GM12878 (cell line): ENCODE results near the gene CCL3. TPM values are rescaled to one million over a fixed set of nuclear protein-coding genes. Genes with fewer than 3 reads are reported as not detected.
"Not testable (repeated sequence)": the region's sequence is repeated elsewhere in the genome, so short reads cannot be mapped to it uniquely, and the experiment has no call there.

Source experiments
- ATAC-seq: fragments of 200-7000 bp; cut with Tn5 transposase; 3 replicates; pipeline ENCODE4 v1.9.1; 2020; ENCODE audit warnings: mild to moderate bottlenecking, moderate library complexity
- BruUV-seq: library from RNA; stranded (reverse); fragments of 400-500 nt; replicated peaks from 2 replicates; lab custom pipeline; 2021; lab: Mats Ljungman, UMichigan
- CTCF ChIA-PET: fragments of 300-600 bp; sonication (Branson Sonifier 250); formaldehyde crosslinking; extraction: SDS; loops from one replicate; lab custom pipeline; 2021; ENCODE audit warnings: inconsistent platforms; lab: Yijun Ruan, JAX
- POLR2A ChIA-PET: fragments of 350-600 bp; formaldehyde crosslinking; extraction: SDS; loops from one replicate; lab custom pipeline; 2021; ENCODE audit warnings: inconsistent platforms; lab: Charles Lee
- RAD21 ChIA-PET: fragments of 300-600 bp; sonication (Branson Sonifier 250); formaldehyde crosslinking; loops from one replicate; lab custom pipeline; 2023; ENCODE audit warnings: antibody characterized with exemption; ENCODE audit not compliant: unreplicated experiment; lab: Charles Lee
- SMC1A ChIA-PET: fragments of 300-600 bp; sonication (Branson Sonifier 250); formaldehyde crosslinking; loops from one replicate; lab custom pipeline; 2023; ENCODE audit not compliant: unreplicated experiment, uncharacterized antibody; lab: Charles Lee
- DNase-seq: peaks from one replicate; pipeline ENCODE4 v3.0.0-alpha.2; 2011; ENCODE audit warnings: low read depth, low spot score
- FAIRE-seq: peaks from 3 replicates; lab custom pipeline; 2011; peaks lifted over from hg19 to GRCh38; lab: Jason Lieb, UNC
- H2AFZ ChIP-seq: 2 replicates; pipeline ENCODE4 v1.6.0; 2011; ENCODE audit warnings: low read depth, low read length, control low read depth; ENCODE audit not compliant: control insufficient read depth
- H3K27ac ChIP-seq: 2 replicates; pipeline ENCODE4 v1.5.1; 2011; ENCODE audit warnings: control low read depth; ENCODE audit not compliant: control insufficient read depth, insufficient read depth
- H3K27me3 ChIP-seq, 2 experiments: replicated peaks in 1 of 2; 2 replicates each; pipeline versions ENCODE4 v1.6.0 to v1.6.1; 2011; ENCODE audit warnings: low read length in 1 of 2; ENCODE audit not compliant: control insufficient read depth in 2 of 2, insufficient read depth in 2 of 2
- H3K36me3 ChIP-seq, 2 experiments: 2 replicates each; pipeline ENCODE4 v1.5.1; 2011; ENCODE audit warnings: low read length in 1 of 2; ENCODE audit not compliant: control insufficient read depth in 2 of 2, insufficient read depth in 2 of 2
- H3K4me1 ChIP-seq: 2 replicates; pipeline ENCODE4 v1.6.1; 2011; ENCODE audit warnings: mild to moderate bottlenecking, low read length, moderate library complexity, mixed read lengths; ENCODE audit not compliant: control insufficient read depth, insufficient read depth
- H3K4me2 ChIP-seq: 2 replicates; pipeline ENCODE4 v1.6.0; 2011; ENCODE audit warnings: control low read depth; ENCODE audit not compliant: control insufficient read depth, insufficient read depth
- H3K4me3 ChIP-seq: fragments of 200-600 bp; sonication (generic); 2 replicates; pipeline ENCODE4 v1.5.1; 2016
- H3K79me2 ChIP-seq: 2 replicates; pipeline ENCODE4 v1.6.0; 2011; ENCODE audit warnings: low read length; ENCODE audit not compliant: control insufficient read depth, insufficient read depth
- H3K9ac ChIP-seq: 2 replicates; pipeline ENCODE4 v1.8.0; 2011; ENCODE audit warnings: low read length, control low read depth, mixed read lengths; ENCODE audit not compliant: control insufficient read depth, insufficient read depth
- H3K9me3 ChIP-seq: replicated peaks from 3 replicates; pipeline ENCODE4 v1.5.1; 2011; ENCODE audit warnings: mild to moderate bottlenecking, low read length; ENCODE audit not compliant: control insufficient read depth, insufficient read depth
- H4K20me1 ChIP-seq: 2 replicates; pipeline ENCODE4 v1.6.0; 2011; ENCODE audit not compliant: control insufficient read depth, insufficient read depth
- MLLT1 ChIP-seq: fragments of 450-650 bp; IDR thresholded peaks from 2 replicates; pipeline ENCODE4 v1.6.1; 2016; ENCODE audit warnings: mild to moderate bottlenecking
- WGBS: methylation state at CpG from one replicate; pipeline ENCODE4 v1.1.6; 2016; ENCODE audit warnings: low lambda C conversion rate; ENCODE audit not compliant: insufficient replicate concordance, insufficient coverage; ENCODE audit errors: missing lambda C conversion rate; 5-methylcytosine and 5-hydroxymethylcytosine counted together
- in situ Hi-C: fragments of 300-500 bp; cut with MboI; formaldehyde crosslinking; loops from 9 replicates; pipeline ENCODE4 v1.14.3; 2018; ENCODE audit warnings: mixed read lengths
- intact Hi-C: fragments of 100-400 bp; cut with micrococcal nuclease; formaldehyde crosslinking; loops from one replicate; pipeline ENCODE4 v1.14.2; 2022; ENCODE audit not compliant: unreplicated experiment
- polyA plus RNA-seq, 11 experiments: library from polyadenylated mRNA; depleted of rRNA in 4 of 11; unstranded in 6 of 11; stranded (reverse) in 5 of 11; fragments of >200 nt; fragmentation: Nextera tagmentation in 4 of 11; fragmentation: Illumina TruSeq in 1 of 11; extraction: Ambion mirVana in 4 of 11; extraction: Trizol in 1 of 11; gene quantifications; 1 replicate in 1 of 11; 2 replicates in 10 of 11; pipeline versions ENCODE4 v1.2.1 to v1.2.3, GENCODE V29; 2011 to 2016; ENCODE audit warnings: inconsistent platforms in 2 of 11, missing spikeins in 2 of 11, low read depth in 1 of 11
- total RNA-seq, 4 experiments: library from RNA; depleted of rRNA in 3 of 4; stranded (reverse); fragments of >200 nt in 3 of 4; fragmentation: Illumina TruSeq in 1 of 4; extraction: Trizol in 1 of 4; gene quantifications; 2 replicates each; pipeline versions ENCODE4 v1.2.1 to v1.2.3, GENCODE V29; 2013 to 2021
- TF ChIP-seq, protein P1 (sequence below): fragments of 450-650 bp; IDR thresholded peaks from 2 replicates; pipeline ENCODE4 v1.6.1; 2017; ENCODE audit warnings: mild to moderate bottlenecking, moderate library complexity

Gene CCL3
- total and polyA plus RNA-seq, 10 of the 15 experiments (the other 5 are each of a cell fraction or from before 2014, with no cell fraction given), result 96.5 to 1,488 (median 199) TPM

DNA sequence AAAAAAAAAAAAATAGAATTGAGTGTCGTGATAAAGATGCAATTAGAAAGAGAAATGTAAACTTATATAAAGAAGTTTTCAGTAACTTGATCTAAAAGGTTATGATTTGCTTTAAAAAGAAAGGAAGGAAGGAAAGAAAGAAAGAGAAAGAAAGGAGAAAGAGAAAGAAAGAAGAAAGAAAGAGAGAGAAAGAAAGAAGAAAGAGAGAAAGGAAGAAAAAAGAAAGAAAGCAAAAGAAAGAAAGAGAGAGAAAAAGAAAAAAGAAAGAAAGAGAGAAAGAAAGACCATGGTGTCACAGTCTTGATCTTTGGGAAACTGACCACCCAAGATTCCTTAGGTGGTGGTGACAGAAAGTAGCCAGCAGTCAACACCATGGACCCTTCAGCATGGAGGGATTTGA lies 4.3 kb upstream of the CCL3 start:
- Histone ChIP-seq H3K4me3 (no peak overlapping the region), H3K27me3 (no peaks in the 10 kb centered on the region), H3K79me2 (no peaks in the 10 kb centered on the region), H2AFZ (no peak overlapping the region), H4K20me1 (no peaks in the 10 kb centered on the region), H3K4me1 (peaks cover 41% of the 10 kb centered on the region), H3K9me3 (no peaks in the 10 kb centered on the region), H3K9ac (no peak overlapping the region), H3K27ac (no peak overlapping the region), H3K36me3 (no peaks in the 10 kb centered on the region), H3K4me2 (no peak overlapping the region)
- SMC1A ChIA-PET, result no interaction called here
- ATAC-seq, result no peak
- intact Hi-C loops, result loop anchor here (5.0 kb wide), 1 partner anchor 38 kb away; no protein-coding TSS in a partner anchor
- CTCF ChIA-PET, result no interaction called here
- in situ Hi-C loops, result no loop called here
- no peak for DNase-seq
- WGBS, result 100% methylated on average over 1 of the region's 1 CpG
- POLR2A ChIA-PET, result no interaction called here
- BruUV-seq, result no TSS peak
- TF ChIP-seq, protein P1, sequence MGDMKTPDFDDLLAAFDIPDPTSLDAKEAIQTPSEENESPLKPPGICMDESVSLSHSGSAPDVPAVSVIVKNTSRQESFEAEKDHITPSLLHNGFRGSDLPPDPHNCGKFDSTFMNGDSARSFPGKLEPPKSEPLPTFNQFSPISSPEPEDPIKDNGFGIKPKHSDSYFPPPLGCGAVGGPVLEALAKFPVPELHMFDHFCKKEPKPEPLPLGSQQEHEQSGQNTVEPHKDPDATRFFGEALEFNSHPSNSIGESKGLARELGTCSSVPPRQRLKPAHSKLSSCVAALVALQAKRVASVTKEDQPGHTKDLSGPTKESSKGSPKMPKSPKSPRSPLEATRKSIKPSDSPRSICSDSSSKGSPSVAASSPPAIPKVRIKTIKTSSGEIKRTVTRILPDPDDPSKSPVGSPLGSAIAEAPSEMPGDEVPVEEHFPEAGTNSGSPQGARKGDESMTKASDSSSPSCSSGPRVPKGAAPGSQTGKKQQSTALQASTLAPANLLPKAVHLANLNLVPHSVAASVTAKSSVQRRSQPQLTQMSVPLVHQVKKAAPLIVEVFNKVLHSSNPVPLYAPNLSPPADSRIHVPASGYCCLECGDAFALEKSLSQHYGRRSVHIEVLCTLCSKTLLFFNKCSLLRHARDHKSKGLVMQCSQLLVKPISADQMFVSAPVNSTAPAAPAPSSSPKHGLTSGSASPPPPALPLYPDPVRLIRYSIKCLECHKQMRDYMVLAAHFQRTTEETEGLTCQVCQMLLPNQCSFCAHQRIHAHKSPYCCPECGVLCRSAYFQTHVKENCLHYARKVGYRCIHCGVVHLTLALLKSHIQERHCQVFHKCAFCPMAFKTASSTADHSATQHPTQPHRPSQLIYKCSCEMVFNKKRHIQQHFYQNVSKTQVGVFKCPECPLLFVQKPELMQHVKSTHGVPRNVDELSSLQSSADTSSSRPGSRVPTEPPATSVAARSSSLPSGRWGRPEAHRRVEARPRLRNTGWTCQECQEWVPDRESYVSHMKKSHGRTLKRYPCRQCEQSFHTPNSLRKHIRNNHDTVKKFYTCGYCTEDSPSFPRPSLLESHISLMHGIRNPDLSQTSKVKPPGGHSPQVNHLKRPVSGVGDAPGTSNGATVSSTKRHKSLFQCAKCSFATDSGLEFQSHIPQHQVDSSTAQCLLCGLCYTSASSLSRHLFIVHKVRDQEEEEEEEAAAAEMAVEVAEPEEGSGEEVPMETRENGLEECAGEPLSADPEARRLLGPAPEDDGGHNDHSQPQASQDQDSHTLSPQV, result no peak
- TF ChIP-seq MLLT1, result 0 out of 2 replicates have a peak, but pooled peaks have one; percentile 8
- RAD21 ChIA-PET, result no interaction called here
- no peak for FAIRE-seq

- H3K4me3 ChIP-seq, H2AFZ ChIP-seq, H3K9ac ChIP-seq, BruUV-seq, ATAC-seq, H3K4me2 ChIP-seq, H3K79me2 ChIP-seq, H3K27ac ChIP-seq, in situ Hi-C loops, H3K36me3 ChIP-seq, H3K27me3 ChIP-seq, H3K9me3 ChIP-seq, DNase-seq, H4K20me1 ChIP-seq, FAIRE-seq, POLR2A ChIA-PET: not testable (repeated sequence)
- WGBS, result 66% methylated on average over 6 of the region's 6 CpGs
- intact Hi-C loops, result loop anchor here (5.0 kb wide), 1 partner anchor 40 kb away; no protein-coding TSS in a partner anchor
- ChIA-PET RAD21 (interaction anchor here (1.1 to 7.9 kb wide), 4 partner anchors 10 to 55 kb away, joined by 3 to 83 read pairs (median 48); partner anchors contain the start of gene CCL4), SMC1A (interaction anchor here (1.0 to 4.7 kb wide), 7 partner anchors 10 to 119 kb away, joined by 3 to 66 read pairs (median 5); partner anchors contain the start of gene CCL4), CTCF (interaction anchor here (4.8 kb wide), 2 partner anchors 20 to 55 kb away, joined by 52 to 61 read pairs; no protein-coding TSS in a partner anchor)
- H3K4me1 ChIP-seq, result peaks cover 50% of the 10 kb centered on the region
These were observed 2.8 kb upstream of the CCL3 start for GRCh38 chr17:36092715-36093114.
